ENCODE results near the gene WDR5. TPM values are rescaled to one million over a fixed set of nuclear protein-coding genes. Genes with fewer than 3 reads are reported as not detected.

The WDR5 gene
- total RNA-seq, 1 experiment from 2014 or later: 62.5 TPM

GRCh38 chr9:134136118-134136995 lies 475 bp downstream of the WDR5 start (continued):
- TF ChIP-seq, protein P1, sequence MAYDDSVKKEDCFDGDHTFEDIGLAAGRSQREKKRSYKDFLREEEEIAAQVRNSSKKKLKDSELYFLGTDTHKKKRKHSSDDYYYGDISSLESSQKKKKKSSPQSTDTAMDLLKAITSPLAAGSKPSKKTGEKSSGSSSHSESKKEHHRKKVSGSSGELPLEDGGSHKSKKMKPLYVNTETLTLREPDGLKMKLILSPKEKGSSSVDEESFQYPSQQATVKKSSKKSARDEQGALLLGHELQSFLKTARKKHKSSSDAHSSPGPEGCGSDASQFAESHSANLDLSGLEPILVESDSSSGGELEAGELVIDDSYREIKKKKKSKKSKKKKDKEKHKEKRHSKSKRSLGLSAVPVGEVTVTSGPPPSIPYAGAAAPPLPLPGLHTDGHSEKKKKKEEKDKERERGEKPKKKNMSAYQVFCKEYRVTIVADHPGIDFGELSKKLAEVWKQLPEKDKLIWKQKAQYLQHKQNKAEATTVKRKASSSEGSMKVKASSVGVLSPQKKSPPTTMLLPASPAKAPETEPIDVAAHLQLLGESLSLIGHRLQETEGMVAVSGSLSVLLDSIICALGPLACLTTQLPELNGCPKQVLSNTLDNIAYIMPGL (CRISPR knock-in tag; IDR thresholded peaks at IDR 0.05): 0 out of 2 replicates have a peak, but pooled peaks have one; percentile 30
- 0 out of 2 replicates have a peak, but pooled peaks have one; percentile 58 for TF ChIP-seq KAT7 (CRISPR knock-in tag; IDR thresholded peaks at IDR 0.05; ENCODE audit: borderline replicate concordance)

GRCh38 chr9:134136996-134137299 lies 1.1 kb downstream of the WDR5 start:
- peak overlapping the region; percentile 93; the same call in 1 of the 2 replicates for H3K27ac Mint-ChIP-seq
- DNase-seq (ENCODE audit: low spot score): no peak
- CTCF ChIA-PET: no interaction called here
- POLR2A ChIA-PET: no interaction called here
- no peaks in the 10 kb centered on the region for H3K27me3 Mint-ChIP-seq (ENCODE audit: low read depth)
- H3K36me3 Mint-ChIP-seq: peaks cover 30% of the 10 kb centered on the region
- TF ChIP-seq FOXK1 (CRISPR knock-in tag; IDR thresholded peaks at IDR 0.05): 0 out of 2 replicates have a peak, but pooled peaks have one; percentile 1
- TF ChIP-seq IRF2 (CRISPR knock-in tag; IDR thresholded peaks at IDR 0.05; ENCODE audit: borderline replicate concordance, low read depth): no peak
- no peak for TF ChIP-seq GABPB1 (CRISPR knock-in tag; IDR thresholded peaks at IDR 0.05)
- no peak for ATAC-seq
- peak overlapping the region; percentile 97 for H3K4me3 Mint-ChIP-seq
- H3K4me1 Mint-ChIP-seq: peaks cover 38% of the 10 kb centered on the region
- no peaks in the 10 kb centered on the region for H3K9me3 Mint-ChIP-seq

DNA sequence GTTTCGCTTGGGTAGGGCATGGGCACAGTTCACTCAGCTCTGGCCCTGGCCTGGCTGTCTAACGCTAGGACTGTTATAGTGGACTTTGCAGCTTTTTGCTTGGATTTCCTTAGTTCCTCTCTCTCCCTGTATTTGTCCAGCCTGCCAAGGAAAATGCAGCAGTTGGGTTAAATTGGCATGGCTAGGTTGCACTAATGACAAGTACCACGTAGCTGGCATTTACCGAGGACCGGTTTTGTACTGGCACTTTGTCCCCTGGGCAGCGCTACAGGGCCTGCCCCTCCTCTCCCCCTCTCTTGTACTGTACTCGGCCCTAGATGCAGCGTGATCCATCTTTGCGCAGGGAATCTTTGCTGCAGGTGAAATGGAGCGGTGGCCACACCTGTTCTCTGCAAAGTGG lies 2.4 kb downstream of the WDR5 start:
- peaks cover 34% of the 10 kb centered on the region for H3K4me1 Mint-ChIP-seq
- DNase-seq (ENCODE audit: low spot score): no peak
- H3K27ac Mint-ChIP-seq: peak overlapping the region; percentile 86
- CTCF ChIA-PET: interaction anchor here (0.9 to 1.3 kb wide), 3 partner anchors 9 to 39 kb away, joined by 3 read pairs; no protein-coding TSS in a partner anchor
- H3K4me3 Mint-ChIP-seq: peak overlapping the region; percentile 97
- H3K36me3 Mint-ChIP-seq: peaks cover 39% of the 10 kb centered on the region
- TF ChIP-seq RELA (CRISPR knock-in tag; IDR thresholded peaks at IDR 0.05; ENCODE audit: borderline replicate concordance): no peak
- no peak for TF ChIP-seq JUN (CRISPR knock-in tag; IDR thresholded peaks at IDR 0.05)
- no peak for ATAC-seq
- H3K9me3 Mint-ChIP-seq: no peaks in the 10 kb centered on the region
- POLR2A ChIA-PET: no interaction called here
- H3K27me3 Mint-ChIP-seq (ENCODE audit: low read depth): no peaks in the 10 kb centered on the region

- Mint-ChIP-seq H3K27me3 (ENCODE audit: low read depth) (no peaks in the 10 kb centered on the region), H3K4me3 (no peak overlapping the region), H3K27ac (peak overlapping the region; percentile 86), H3K4me1 (peaks cover 30% of the 10 kb centered on the region), H3K36me3 (peaks cover 39% of the 10 kb centered on the region), H3K9me3 (no peaks in the 10 kb centered on the region)
- TF ChIP-seq OVOL2 (CRISPR knock-in tag; IDR thresholded peaks at IDR 0.05; ENCODE audit: borderline replicate concordance) (no peak), NFYB (CRISPR knock-in tag; conservative IDR thresholded peaks at IDR 0.05; ENCODE audit: low read depth) (no peak), ETV6 (CRISPR knock-in tag; IDR thresholded peaks at IDR 0.05) (no peak), NFATC4 (CRISPR knock-in tag; IDR thresholded peaks at IDR 0.05) (no peak), ZNF671 (CRISPR knock-in tag; IDR thresholded peaks at IDR 0.05) (no peak), GRHL2 (CRISPR knock-in tag; IDR thresholded peaks at IDR 0.05; ENCODE audit: insufficient replicate concordance, severe bottlenecking) (no peak), HMGA2 (CRISPR knock-in tag; IDR thresholded peaks at IDR 0.05) (no peak), ZSCAN18 (CRISPR knock-in tag; IDR thresholded peaks at IDR 0.05) (no peak), JUN (CRISPR knock-in tag; IDR thresholded peaks at IDR 0.05) (no peak), ZNF263 (CRISPR knock-in tag; IDR thresholded peaks at IDR 0.05; ENCODE audit: low read depth) (no peak)
- TF ChIP-seq, protein P2, sequence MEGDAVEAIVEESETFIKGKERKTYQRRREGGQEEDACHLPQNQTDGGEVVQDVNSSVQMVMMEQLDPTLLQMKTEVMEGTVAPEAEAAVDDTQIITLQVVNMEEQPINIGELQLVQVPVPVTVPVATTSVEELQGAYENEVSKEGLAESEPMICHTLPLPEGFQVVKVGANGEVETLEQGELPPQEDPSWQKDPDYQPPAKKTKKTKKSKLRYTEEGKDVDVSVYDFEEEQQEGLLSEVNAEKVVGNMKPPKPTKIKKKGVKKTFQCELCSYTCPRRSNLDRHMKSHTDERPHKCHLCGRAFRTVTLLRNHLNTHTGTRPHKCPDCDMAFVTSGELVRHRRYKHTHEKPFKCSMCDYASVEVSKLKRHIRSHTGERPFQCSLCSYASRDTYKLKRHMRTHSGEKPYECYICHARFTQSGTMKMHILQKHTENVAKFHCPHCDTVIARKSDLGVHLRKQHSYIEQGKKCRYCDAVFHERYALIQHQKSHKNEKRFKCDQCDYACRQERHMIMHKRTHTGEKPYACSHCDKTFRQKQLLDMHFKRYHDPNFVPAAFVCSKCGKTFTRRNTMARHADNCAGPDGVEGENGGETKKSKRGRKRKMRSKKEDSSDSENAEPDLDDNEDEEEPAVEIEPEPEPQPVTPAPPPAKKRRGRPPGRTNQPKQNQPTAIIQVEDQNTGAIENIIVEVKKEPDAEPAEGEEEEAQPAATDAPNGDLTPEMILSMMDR (IDR thresholded peaks at IDR 0.05): no peak
- TF ChIP-seq, protein P1 (CRISPR knock-in tag; IDR thresholded peaks at IDR 0.05): no peak
- DNase-seq (ENCODE audit: low spot score): no peak
- POLR2A ChIA-PET: no interaction called here
- CTCF ChIA-PET: interaction anchor here (1.3 kb wide), 1 partner anchor 40 kb away, joined by 3 read pairs; no protein-coding TSS in a partner anchor
- ATAC-seq: no peak
Observed at GRCh38 chr9:134139081-134139480, 3.2 kb downstream of the WDR5 start.
